Measurements from ENCODE around the gene EMC6.

Gene EMC6

DNA sequence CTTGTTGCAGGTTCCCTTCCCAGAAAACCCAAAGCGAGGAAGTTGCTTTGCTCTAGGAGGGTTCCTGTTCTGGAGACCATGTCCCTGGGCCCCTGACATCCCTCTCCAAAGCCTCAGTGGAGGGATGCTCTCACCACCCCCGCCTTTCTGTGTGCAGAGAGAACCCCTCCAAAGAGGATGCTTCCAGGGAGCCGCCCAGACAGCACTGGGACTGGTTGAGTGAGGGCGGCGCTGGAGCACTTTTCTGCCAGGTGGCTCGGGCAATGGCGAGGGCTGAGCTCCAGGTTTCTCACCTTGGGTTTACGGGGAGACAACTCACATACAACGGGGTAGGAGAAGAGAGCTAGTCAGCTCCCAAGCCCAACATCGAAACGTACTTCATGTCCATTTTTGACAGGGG lies 7.3 kb downstream of the EMC6 start:
- no peak for DNase-seq (ENCODE audit: extremely low spot score)
- TF ChIP-seq BHLHE40 (IDR thresholded peaks at IDR 0.05; ENCODE audit: borderline replicate concordance) (no peak), SP1 (IDR thresholded peaks at IDR 0.05) (no peak), FOXK2 (IDR thresholded peaks at IDR 0.05) (no peak), FOXM1 (IDR thresholded peaks at IDR 0.05; ENCODE audit: borderline replicate concordance) (no peak), ZNF384 (IDR thresholded peaks at IDR 0.05) (no peak), NFRKB (IDR thresholded peaks at IDR 0.05) (no peak), ELF4 (IDR thresholded peaks at IDR 0.05) (no peak), ARNT (IDR thresholded peaks at IDR 0.05) (no peak), FOXA1 (IDR thresholded peaks at IDR 0.05) (no peak), LEF1 (IDR thresholded peaks at IDR 0.05; ENCODE audit: borderline replicate concordance) (no peak), CTBP1 (IDR thresholded peaks at IDR 0.05; ENCODE audit: borderline replicate concordance) (no peak)
- TF ChIP-seq, protein P1, sequence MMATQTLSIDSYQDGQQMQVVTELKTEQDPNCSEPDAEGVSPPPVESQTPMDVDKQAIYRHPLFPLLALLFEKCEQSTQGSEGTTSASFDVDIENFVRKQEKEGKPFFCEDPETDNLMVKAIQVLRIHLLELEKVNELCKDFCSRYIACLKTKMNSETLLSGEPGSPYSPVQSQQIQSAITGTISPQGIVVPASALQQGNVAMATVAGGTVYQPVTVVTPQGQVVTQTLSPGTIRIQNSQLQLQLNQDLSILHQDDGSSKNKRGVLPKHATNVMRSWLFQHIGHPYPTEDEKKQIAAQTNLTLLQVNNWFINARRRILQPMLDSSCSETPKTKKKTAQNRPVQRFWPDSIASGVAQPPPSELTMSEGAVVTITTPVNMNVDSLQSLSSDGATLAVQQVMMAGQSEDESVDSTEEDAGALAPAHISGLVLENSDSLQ (IDR thresholded peaks at IDR 0.05): no peak
- ChIA-PET CTCF (no interaction called here), POLR2A (no interaction called here)

DNA sequence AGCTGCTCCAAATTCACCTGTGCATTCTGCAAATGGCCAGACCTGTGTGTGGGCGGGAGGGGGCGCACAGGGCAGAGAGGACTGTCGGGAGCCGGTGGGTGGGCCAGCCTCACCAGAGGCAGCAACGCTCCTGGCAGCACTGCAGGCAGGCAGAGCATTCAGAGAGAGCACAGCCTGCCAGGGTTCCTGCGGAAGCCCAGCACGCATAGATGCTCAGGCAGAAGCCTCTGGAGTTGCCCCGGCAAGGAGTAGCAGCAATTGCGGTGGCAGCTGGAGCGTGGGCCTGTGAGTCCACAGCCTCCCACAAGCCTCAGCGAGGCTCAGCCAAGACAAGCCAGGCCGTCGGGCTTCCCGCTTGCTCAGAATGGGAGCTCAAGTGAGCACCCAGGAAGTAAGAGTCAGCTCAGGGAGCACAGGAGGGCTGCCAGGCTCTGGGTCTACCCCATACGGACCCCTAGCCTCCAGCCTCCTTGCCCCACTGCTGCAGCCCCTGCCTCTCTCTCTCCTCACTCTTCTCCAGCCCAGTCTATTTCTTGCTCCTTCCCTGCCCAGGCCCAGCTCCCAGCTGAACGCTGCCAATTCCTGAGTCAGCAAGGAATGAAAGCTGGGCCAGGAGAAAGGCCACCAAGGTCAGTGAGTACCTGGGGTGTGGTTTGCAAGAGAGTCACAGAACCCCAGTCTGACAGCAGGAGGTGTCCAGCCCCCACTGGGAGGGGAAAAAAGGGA lies 9.6 kb downstream of the EMC6 start:
- CTCF ChIA-PET: no interaction called here
- no peak for DNase-seq (ENCODE audit: extremely low spot score)
- POLR2A ChIA-PET: no interaction called here
- TF ChIP-seq CTBP1 (IDR thresholded peaks at IDR 0.05; ENCODE audit: borderline replicate concordance): no peak
- TF ChIP-seq ARNT (IDR thresholded peaks at IDR 0.05): no peak
- TF ChIP-seq BHLHE40 (IDR thresholded peaks at IDR 0.05; ENCODE audit: borderline replicate concordance): no peak
- no peak for TF ChIP-seq ZNF384 (IDR thresholded peaks at IDR 0.05)
- TF ChIP-seq HDGF (IDR thresholded peaks at IDR 0.05; ENCODE audit: borderline replicate concordance): no peak
- TF ChIP-seq ELF4 (IDR thresholded peaks at IDR 0.05): no peak
- TF ChIP-seq SUZ12 (IDR thresholded peaks at IDR 0.05): no peak
- TF ChIP-seq LEF1 (IDR thresholded peaks at IDR 0.05; ENCODE audit: borderline replicate concordance): no peak

DNA sequence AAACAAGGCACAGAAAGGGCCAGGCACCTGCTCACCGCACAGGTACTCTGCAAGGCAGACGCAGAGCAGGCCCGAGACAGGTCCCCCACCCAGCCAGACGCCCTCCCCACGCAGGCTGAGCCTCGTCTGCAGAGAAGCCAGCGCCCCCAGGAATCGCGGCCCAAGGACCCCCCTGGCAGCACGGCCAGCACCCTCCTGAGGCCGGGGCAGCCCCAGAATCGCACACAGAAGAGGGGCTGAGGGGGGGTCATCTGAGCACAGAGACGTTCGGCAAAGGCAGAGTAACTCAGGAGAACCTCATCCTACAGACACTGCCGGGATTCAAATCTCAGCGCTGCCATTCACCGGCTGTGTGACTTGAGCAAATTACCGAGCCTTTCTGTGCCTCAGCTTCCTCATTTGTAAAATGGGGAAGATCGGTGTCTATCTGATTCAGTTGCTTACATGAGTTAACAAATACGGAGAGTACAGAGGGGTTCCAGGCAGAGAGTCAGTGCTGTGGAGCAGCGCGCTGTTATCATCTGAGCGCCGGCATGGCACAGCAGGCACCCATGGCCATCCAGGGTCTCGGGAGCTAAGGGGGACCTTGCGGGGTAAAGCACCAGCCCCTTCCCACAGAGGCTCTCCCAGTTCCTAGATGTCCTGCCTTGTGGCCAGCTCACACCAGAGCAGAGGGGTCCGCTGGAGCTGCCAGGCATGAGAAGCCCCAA lies 10.4 kb downstream of the EMC6 start:
- no peak for TF ChIP-seq ZNF384 (IDR thresholded peaks at IDR 0.05)
- DNase-seq (ENCODE audit: extremely low spot score): no peak
- POLR2A ChIA-PET: interaction anchor here (1.1 kb wide), 1 partner anchor 36 kb away, joined by 4 read pairs; no protein-coding TSS in a partner anchor
- CTCF ChIA-PET: no interaction called here

DNA sequence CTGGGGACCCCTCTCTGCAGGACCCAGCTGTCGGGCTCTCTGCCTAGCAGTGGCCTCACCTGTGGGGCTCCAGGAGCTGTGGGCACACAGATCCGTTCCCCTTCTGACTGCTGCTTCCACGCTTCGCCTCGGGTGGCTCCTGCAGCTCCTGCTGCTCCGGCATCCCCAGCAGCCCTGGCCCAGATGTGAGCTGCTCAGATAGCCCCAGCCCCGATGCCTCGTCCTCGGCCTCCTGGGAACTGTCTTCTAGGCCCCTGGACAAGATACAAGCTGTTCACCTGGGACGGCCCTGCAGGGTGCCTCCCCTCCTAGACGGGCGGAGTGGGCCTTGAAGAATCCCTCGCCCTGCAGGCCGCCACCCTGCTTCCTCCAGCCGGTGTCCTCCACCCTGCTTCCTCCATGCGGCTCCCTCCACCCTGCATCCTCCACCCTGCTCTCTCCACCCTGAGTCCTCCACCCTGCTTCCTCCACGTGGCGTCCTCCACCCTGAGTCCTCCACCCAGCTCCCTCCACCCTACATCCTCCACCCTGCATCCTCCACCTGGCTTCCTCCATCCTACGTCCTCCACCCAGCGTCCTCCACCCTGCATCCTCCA lies 11.0 kb downstream of the EMC6 start:
- ChIA-PET CTCF (no interaction called here), POLR2A (interaction anchor here (1.1 kb wide), 1 partner anchor 36 kb away, joined by 4 read pairs; no protein-coding TSS in a partner anchor)
- no peak for DNase-seq (ENCODE audit: extremely low spot score)
- TF ChIP-seq TARDBP (IDR thresholded peaks at IDR 0.05) (no peak), L3MBTL2 (conservative IDR thresholded peaks at IDR 0.05) (no peak), BHLHE40 (IDR thresholded peaks at IDR 0.05; ENCODE audit: borderline replicate concordance) (no peak), HDGF (IDR thresholded peaks at IDR 0.05; ENCODE audit: borderline replicate concordance) (no peak), SP1 (IDR thresholded peaks at IDR 0.05) (no peak), FOXM1 (IDR thresholded peaks at IDR 0.05; ENCODE audit: borderline replicate concordance) (no peak), LEF1 (IDR thresholded peaks at IDR 0.05; ENCODE audit: borderline replicate concordance) (no peak), CTBP1 (IDR thresholded peaks at IDR 0.05; ENCODE audit: borderline replicate concordance) (no peak)
- TF ChIP-seq, protein P1 (IDR thresholded peaks at IDR 0.05): no peak

DNA sequence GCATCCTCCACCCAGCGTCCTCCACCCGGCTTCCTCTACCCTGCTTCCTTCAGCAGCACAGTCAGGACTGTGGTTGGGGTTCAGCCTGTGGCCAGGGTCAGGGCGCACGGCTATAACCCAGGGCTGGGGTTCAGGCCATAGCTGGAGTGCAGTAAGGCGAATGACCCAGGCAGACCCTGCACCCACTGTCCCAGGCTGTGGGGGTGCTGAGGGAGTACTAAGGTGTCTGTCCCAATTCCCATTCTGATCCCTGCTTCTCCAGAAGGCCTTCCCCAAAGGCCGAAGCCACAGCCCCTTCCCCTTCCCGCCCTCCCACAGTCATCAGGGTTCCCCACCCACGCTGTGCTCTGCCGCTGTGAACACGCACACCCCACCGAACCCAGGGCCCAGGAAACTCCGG lies 12.4 kb downstream of the EMC6 start:
- CTCF ChIA-PET: no interaction called here
- no peak for DNase-seq (ENCODE audit: extremely low spot score)
- POLR2A ChIA-PET: no interaction called here
- TF ChIP-seq BHLHE40 (IDR thresholded peaks at IDR 0.05; ENCODE audit: borderline replicate concordance): no peak
- no peak for TF ChIP-seq SP1 (IDR thresholded peaks at IDR 0.05)
- TF ChIP-seq HDGF (IDR thresholded peaks at IDR 0.05; ENCODE audit: borderline replicate concordance): no peak
- TF ChIP-seq ZNF384 (IDR thresholded peaks at IDR 0.05): no peak
- TF ChIP-seq NFRKB (IDR thresholded peaks at IDR 0.05): no peak
- TF ChIP-seq ARNT (IDR thresholded peaks at IDR 0.05): no peak
- no peak for TF ChIP-seq SUZ12 (IDR thresholded peaks at IDR 0.05)
- TF ChIP-seq ELF4 (IDR thresholded peaks at IDR 0.05): no peak

DNA sequence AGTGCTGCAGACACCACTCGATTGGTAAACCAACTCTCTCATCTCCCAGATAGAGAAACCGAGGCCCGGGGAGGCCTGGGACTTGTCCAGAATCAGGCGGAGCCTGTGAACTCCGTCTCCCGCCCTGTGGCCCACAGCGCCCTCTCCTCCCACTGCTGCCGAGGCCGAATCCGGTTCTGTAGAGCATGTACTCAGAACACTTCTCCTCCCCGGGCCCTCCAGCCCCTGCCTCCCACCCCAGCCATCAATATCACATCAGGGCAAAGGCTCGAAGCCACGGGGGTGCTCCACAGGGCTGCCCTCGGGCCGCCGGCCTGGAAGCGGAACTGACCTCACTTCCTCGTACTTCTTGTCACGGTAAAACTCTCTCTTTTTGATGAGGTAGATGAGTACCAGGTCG lies 13.0 kb downstream of the EMC6 start:
- CTCF ChIA-PET: no interaction called here
- no peak for TF ChIP-seq HDGF (IDR thresholded peaks at IDR 0.05; ENCODE audit: borderline replicate concordance)
- TF ChIP-seq ZNF384 (IDR thresholded peaks at IDR 0.05): no peak
- no peak for TF ChIP-seq SUZ12 (IDR thresholded peaks at IDR 0.05)
- TF ChIP-seq SP1 (IDR thresholded peaks at IDR 0.05): no peak
- no peak for TF ChIP-seq FOXK2 (IDR thresholded peaks at IDR 0.05)
- no peak for TF ChIP-seq CTBP1 (IDR thresholded peaks at IDR 0.05; ENCODE audit: borderline replicate concordance)
- TF ChIP-seq TARDBP (IDR thresholded peaks at IDR 0.05): no peak
- no peak for TF ChIP-seq LEF1 (IDR thresholded peaks at IDR 0.05; ENCODE audit: borderline replicate concordance)
- TF ChIP-seq FOXA1 (IDR thresholded peaks at IDR 0.05): no peak
- TF ChIP-seq FOXM1 (IDR thresholded peaks at IDR 0.05; ENCODE audit: borderline replicate concordance): no peak
- TF ChIP-seq BHLHE40 (IDR thresholded peaks at IDR 0.05; ENCODE audit: borderline replicate concordance): no peak
- TF ChIP-seq NFRKB (IDR thresholded peaks at IDR 0.05): no peak
- TF ChIP-seq, protein P1 (IDR thresholded peaks at IDR 0.05): no peak
- POLR2A ChIA-PET: no interaction called here
- DNase-seq (ENCODE audit: extremely low spot score): no peak
